Gastrocnemius medialis (tissue), 4 donors: Measurements from ENCODE around the gene RTP2. TPM values are rescaled to one million over a fixed set of nuclear protein-coding genes. Genes with fewer than 3 reads are reported as not detected.

Source experiments
- ATAC-seq, 2 donors: fragments of 150-250 bp; one replicate each; pipeline ENCODE4 v1.9.1; 2016
- DNase-seq, 2 donors: peaks; one replicate each; pipeline ENCODE4 v3.0.0-alpha.2; 2019
- H3K27ac ChIP-seq, 4 donors: fragments of 200-600 bp; sonication (generic); 1 replicate in 1 of 4; 2 replicates in 3 of 4; pipeline ENCODE4 v1.5.1; 2016 to 2018; ENCODE audit warnings: mild to moderate bottlenecking in 2 of 4, moderate library complexity in 1 of 4
- H3K27me3 ChIP-seq, 3 donors: fragments of 200-600 bp; sonication (generic) in 2 of 3; 1 replicate in 1 of 3; 2 replicates in 2 of 3; pipeline versions ENCODE4 v1.5.1 to v1.6.0; 2016 to 2019; ENCODE audit warnings: mild to moderate bottlenecking in 1 of 3, moderate library complexity in 1 of 3
- H3K36me3 ChIP-seq, 2 donors: fragments of 200-600 bp; sonication (generic) in 1 of 2; one replicate each; pipeline ENCODE4 v1.5.1; 2017 to 2018
- H3K4me1 ChIP-seq, 2 donors: fragments of 200-600 bp; sonication (generic) in 1 of 2; one replicate each; pipeline ENCODE4 v1.5.1; 2016 to 2017; ENCODE audit warnings: mild to moderate bottlenecking in 2 of 2
- H3K4me3 ChIP-seq, 4 donors: fragments of 200-600 bp; sonication (generic) in 3 of 4; 1 replicate in 1 of 4; 2 replicates in 3 of 4; pipeline ENCODE4 v1.5.1; 2016 to 2019; ENCODE audit warnings: mild to moderate bottlenecking in 2 of 4
- H3K9me3 ChIP-seq, 3 donors: fragments of 200-600 bp; sonication (generic) in 2 of 3; 1 replicate in 1 of 3; 2 replicates in 2 of 3; pipeline ENCODE4 v1.5.1; 2016 to 2019
- POLR2A ChIP-seq, 2 donors: fragments of 450-650 bp; IDR thresholded peaks; one replicate each; pipeline ENCODE4 v1.6.1; 2017; ENCODE audit warnings: antibody characterized with exemption in 2 of 2, mild to moderate bottlenecking in 2 of 2, moderate library complexity in 2 of 2
- in situ Hi-C, 4 donors: fragments of 200-750 bp; cut with MboI; loops; one replicate each; pipeline versions ENCODE4 v1.15.0 to v1.8.0; 2017; ENCODE audit warnings: low sequenced_read_pairs in 4 of 4
- intact Hi-C: fragments of 100-400 bp; cut with DNase I; formaldehyde crosslinking; loops from one replicate; pipeline ENCODE4 v1.15.1; 2023; ENCODE audit warnings: low total_unique reads
- total RNA-seq, 4 donors: library from RNA; depleted of rRNA; stranded (reverse); fragments of >200 nt; gene quantifications; one replicate each; pipeline versions ENCODE4 v1.1.0 to v1.2.3, GENCODE V29; 2016
- TF ChIP-seq, protein P1 (sequence below), 5 experiments: fragments of 450-650 bp in 3 of 5; fragments of 200-600 bp in 2 of 5; sonication (generic) in 2 of 5; IDR thresholded peaks in 4 of 5; conservative IDR thresholded peaks in 1 of 5; 1 replicate in 4 of 5; 2 replicates in 1 of 5; pipeline ENCODE4 v1.5.1; 2016 to 2019; ENCODE audit warnings: antibody characterized with exemption in 5 of 5, mild to moderate bottlenecking in 3 of 5, moderate library complexity in 3 of 5

RTP2 gene
- total RNA-seq, 4 donors from 2014 or later: 1.9 to 3.1 (median 2.3) TPM; not detected in 1

DNA sequence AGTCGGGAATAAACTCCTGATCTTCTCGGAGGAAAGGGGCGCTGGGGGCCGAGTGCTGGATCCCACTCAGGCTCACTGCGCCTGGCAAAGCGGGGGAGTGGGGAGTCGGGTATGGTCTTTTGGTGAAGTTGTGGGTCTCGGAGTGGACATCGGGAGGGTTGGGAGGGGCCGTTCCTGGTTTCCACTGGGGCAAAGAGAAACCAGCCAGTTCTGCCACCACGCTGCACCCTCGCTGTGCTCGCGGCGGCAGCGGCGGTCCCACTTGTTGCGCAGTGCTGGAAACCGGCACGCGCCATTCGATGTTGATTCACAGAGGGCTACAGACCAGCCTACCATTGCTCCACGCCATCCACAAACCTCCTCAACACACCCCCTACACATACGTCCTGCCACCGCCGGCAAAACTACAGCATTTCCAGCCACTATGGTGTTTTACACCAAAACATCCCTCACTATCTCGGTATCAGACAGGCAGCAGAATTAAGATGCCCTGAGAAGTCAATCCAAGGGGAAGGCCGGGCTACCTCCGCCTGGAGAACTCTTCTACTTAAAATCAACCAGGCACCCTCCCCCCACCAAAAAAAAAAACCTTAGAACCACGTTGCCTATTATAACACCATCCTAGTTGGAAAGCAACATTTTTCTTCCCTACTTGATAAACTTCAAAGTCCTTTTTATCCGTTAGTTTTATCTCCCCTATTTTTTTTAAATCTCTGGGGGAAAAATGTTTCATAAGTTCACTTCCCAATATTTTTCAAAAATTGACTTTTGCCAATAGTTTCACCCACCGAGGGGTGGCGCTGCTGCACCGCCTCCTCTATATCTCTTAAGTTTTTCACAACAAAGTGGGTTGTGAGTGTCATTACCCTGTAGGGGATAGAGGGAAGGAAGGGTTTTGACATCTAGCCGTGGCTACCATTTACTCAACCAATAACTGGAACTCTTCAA lies 39.3 kb upstream of the RTP2 start:
- Histone ChIP-seq H3K27me3 (no peaks in the 10 kb centered on the region), H3K4me1 (peaks cover 8 to 9% of the 10 kb centered on the region in 2 donors), H3K9me3 (no peaks in the 10 kb centered on the region), H3K4me3 (peak overlapping the region; percentile 70 to 94 (median 88)), H3K36me3 (no peaks in the 10 kb centered on the region), H3K27ac (peak overlapping the region; percentile 95 to 100 (median 98))
- in situ Hi-C loops: loop anchor here (10.0 to 25.0 kb wide), 15 partner anchors 233 to 1403 kb away; partner anchors contain the start of gene LPP (in 1 of the 4)
- intact Hi-C loops: loop anchor here (1.0 to 10.0 kb wide), 7 partner anchors 479 to 1113 kb away; no protein-coding TSS in a partner anchor
- TF ChIP-seq, protein P1, sequence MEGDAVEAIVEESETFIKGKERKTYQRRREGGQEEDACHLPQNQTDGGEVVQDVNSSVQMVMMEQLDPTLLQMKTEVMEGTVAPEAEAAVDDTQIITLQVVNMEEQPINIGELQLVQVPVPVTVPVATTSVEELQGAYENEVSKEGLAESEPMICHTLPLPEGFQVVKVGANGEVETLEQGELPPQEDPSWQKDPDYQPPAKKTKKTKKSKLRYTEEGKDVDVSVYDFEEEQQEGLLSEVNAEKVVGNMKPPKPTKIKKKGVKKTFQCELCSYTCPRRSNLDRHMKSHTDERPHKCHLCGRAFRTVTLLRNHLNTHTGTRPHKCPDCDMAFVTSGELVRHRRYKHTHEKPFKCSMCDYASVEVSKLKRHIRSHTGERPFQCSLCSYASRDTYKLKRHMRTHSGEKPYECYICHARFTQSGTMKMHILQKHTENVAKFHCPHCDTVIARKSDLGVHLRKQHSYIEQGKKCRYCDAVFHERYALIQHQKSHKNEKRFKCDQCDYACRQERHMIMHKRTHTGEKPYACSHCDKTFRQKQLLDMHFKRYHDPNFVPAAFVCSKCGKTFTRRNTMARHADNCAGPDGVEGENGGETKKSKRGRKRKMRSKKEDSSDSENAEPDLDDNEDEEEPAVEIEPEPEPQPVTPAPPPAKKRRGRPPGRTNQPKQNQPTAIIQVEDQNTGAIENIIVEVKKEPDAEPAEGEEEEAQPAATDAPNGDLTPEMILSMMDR (IDR thresholded peaks at IDR 0.05 in 4 of 5, conservative IDR thresholded peaks at IDR 0.05 in 1 of 5): peak; percentile 87 to 94 (median 88)
- TF ChIP-seq POLR2A (IDR thresholded peaks at IDR 0.05): peak; percentile 61 to 63
- ATAC-seq (peak; percentile 24 to 27), DNase-seq (peak; percentile 65 to 74)

DNA sequence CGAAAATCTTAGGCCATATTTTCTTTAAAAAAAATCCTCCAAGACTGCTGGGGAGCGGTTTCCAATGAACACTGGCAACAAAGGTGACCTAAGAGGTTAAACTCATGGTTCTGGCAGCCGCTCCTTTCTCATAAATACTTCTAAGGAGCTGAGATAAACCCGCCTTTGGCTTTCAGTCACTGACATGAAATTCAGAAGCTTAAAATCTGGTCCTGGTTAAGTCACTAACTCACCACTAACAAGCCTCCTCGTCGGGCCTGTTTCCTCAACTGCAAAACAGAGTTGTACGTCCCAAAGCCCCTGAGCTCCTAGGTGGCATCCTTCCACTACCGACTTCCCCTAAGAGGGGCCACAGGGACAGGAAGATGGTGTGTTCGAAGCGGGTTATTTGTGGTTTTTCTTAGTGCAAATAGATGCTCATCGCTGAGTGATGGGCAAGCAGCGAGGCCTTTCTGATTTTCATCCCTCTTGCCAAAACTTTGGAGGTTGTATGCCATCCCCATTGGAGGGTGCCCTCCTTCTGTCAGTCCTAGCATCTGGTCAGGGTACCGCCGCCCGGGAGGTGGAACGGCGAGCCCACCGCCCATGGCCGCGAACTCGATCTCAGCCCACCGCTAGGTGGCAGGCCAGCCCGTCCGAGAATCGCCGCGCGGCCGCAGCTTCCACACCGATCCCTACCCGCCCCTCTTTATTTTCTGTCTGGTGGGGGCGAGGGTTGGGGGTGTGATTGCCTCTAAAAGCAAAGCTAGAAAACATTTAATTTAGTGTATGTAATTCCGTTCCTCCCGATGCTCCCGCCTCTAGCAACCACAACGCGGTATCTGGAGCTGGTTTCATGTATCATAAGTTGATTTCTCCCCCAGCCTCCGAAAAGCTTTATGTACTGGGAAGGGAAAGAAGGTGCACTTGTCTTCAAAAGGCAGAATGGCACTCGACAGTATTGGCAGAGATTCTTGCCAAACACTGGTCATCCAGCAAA lies 38.4 kb upstream of the RTP2 start:
- ATAC-seq (no peak), DNase-seq (peak; percentile 67 to 74)
- peak overlapping the region; percentile 70 to 94 (median 88) for H3K4me3 ChIP-seq
- no peaks in the 10 kb centered on the region for H3K27me3 ChIP-seq
- H3K9me3 ChIP-seq: no peaks in the 10 kb centered on the region
- H3K36me3 ChIP-seq: peaks cover 0 to under 1% of the 10 kb centered on the region in 2 donors
- peak in 1 of 2 donors; percentile 2 for TF ChIP-seq POLR2A (IDR thresholded peaks at IDR 0.05)
- TF ChIP-seq, protein P1 (IDR thresholded peaks at IDR 0.05 in 4 of 5, conservative IDR thresholded peaks at IDR 0.05 in 1 of 5): peak; percentile 91 to 99 (median 96)
- in situ Hi-C loops (loop anchor here (10.0 to 25.0 kb wide), 15 partner anchors 234 to 1404 kb away; partner anchors contain the start of gene LPP (in 1 of the 4)), intact Hi-C loops (loop anchor here (2.0 to 10.0 kb wide), 6 partner anchors 480 to 1114 kb away; no protein-coding TSS in a partner anchor)
- H3K27ac ChIP-seq: peak overlapping the region; percentile 95 to 100 (median 98)
- peaks cover 18% of the 10 kb centered on the region in 2 donors for H3K4me1 ChIP-seq

GRCh38 chr3:187739561-187740332 lies 37.4 kb upstream of the RTP2 start:
- H3K36me3 ChIP-seq: peaks cover 0 to 10% of the 10 kb centered on the region in 2 donors
- peak overlapping the region; percentile 70 to 94 (median 88) for H3K4me3 ChIP-seq
- in situ Hi-C loops (loop anchor here (10.0 to 25.0 kb wide), 16 partner anchors 235 to 1405 kb away; partner anchors contain the start of gene LPP (in 1 of the 4)), intact Hi-C loops (loop anchor here (1.0 to 10.0 kb wide), 11 partner anchors 209 to 1403 kb away; no protein-coding TSS in a partner anchor)
- no peaks in the 10 kb centered on the region for H3K9me3 ChIP-seq
- no peaks in the 10 kb centered on the region for H3K27me3 ChIP-seq
- peak; percentile 83 to 91 for DNase-seq
- ATAC-seq: peak; percentile 17 to 29
- peak overlapping the region; percentile 95 to 100 (median 98) for H3K27ac ChIP-seq
- peaks cover 27% of the 10 kb centered on the region in 2 donors for H3K4me1 ChIP-seq
- peak; percentile 45 to 78 for TF ChIP-seq POLR2A (IDR thresholded peaks at IDR 0.05)
- TF ChIP-seq, protein P1 (IDR thresholded peaks at IDR 0.05 in 4 of 5, conservative IDR thresholded peaks at IDR 0.05 in 1 of 5): peak; percentile 98 to 100 (median 99)
